ENCODE measurements around the gene SETBP1.

DNA sequence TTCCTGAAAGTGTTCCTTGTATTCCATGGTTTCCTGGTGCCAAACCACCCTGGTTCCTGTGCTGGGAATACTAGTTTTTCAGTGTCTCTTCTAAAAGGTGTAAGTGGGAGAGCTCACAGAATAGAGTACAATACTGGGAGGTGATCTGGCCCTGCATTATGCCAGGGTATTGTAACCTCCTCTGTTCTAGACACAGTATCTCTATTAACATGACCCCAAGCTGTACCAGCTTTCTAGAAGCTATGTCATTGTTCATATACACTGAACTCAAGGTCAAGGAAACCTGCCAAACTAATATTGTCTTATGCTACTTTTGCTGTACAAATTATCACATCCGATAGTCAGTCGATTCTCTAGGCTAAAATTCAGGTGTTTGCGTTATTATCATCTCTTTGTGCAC, 32.7 kb downstream of the SETBP1 start:
- no peak for TF ChIP-seq FOXO4 (CRISPR knock-in tag; IDR thresholded peaks at IDR 0.05)
- no peak for TF ChIP-seq RCOR1 (IDR thresholded peaks at IDR 0.05; ENCODE audit: borderline replicate concordance in 1 of 2, low read depth in 2 of 2, low read length in 2 of 2)
- no peak for TF ChIP-seq CTCF (IDR thresholded peaks at IDR 0.05 in 2 of 3, conservative IDR thresholded peaks at IDR 0.05 in 1 of 3; ENCODE audit: insufficient read depth in 2 of 3, low read depth in 1 of 3, low read length in 3 of 3)
- no peak for TF ChIP-seq CREM (IDR thresholded peaks at IDR 0.05; ENCODE audit: low read depth)
- no peak for TF ChIP-seq EP300 (IDR thresholded peaks at IDR 0.05; ENCODE audit: low read length)
- no peak for TF ChIP-seq CHD2 (IDR thresholded peaks at IDR 0.05; ENCODE audit: low read depth, low read length)
- no peak for TF ChIP-seq CAMTA2 (CRISPR knock-in tag; conservative IDR thresholded peaks at IDR 0.05)
- no peak for TF ChIP-seq NELFE (IDR thresholded peaks at IDR 0.05; ENCODE audit: insufficient read depth, insufficient read length)
- TF ChIP-seq ATF4 (CRISPR knock-in tag; IDR thresholded peaks at IDR 0.05): no peak
- no peak for TF ChIP-seq KDM5B (IDR thresholded peaks at IDR 0.05; ENCODE audit: insufficient replicate concordance, low read depth, low read length)
- no peak for TF ChIP-seq SRF (CRISPR knock-in tag; IDR thresholded peaks at IDR 0.05)
- TF ChIP-seq SMC3 (conservative IDR thresholded peaks at IDR 0.05; ENCODE audit: insufficient read depth, low read depth, low read length): no peak
- no peak for TF ChIP-seq ILF3 (IDR thresholded peaks at IDR 0.05; ENCODE audit: borderline replicate concordance)
